ENCODE measurements around the gene ZSCAN10.
A peak's percentile ranks its signal among the peaks of the same experiment; 100 is the strongest.

DNA sequence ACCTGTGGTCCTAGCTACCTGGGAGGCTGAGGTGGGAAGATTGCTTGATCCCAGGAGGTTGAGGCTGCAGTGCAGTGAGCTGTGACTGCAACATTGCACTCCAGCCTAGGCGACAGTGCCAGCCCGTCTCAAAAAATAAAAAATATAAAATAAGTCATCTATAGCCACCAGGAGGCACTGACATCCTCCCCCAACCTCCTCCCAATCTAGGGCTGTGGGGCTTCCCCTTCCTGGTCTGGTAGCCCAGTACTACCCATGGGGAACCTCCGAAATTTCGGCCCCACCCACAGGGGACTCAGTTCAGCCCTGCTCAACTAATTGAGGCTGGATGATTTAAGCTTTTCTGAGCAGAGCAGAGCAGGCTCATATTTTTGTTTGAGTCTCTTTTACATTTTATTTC lies 3.2 kb downstream of the ZSCAN10 start:
- peak in 1 of 2 donors; percentile 37 for TF ChIP-seq CTCF (conservative IDR thresholded peaks at IDR 0.05 in 1 of 2, IDR thresholded peaks at IDR 0.05 in 1 of 2; ENCODE audit: extremely low read depth in 1 of 2, insufficient read depth in 1 of 2, low read depth in 1 of 2, low read length in 2 of 2)
- no peak for TF ChIP-seq EZH2 (IDR thresholded peaks at IDR 0.05; ENCODE audit: borderline replicate concordance, low read length)

All from mammary epithelial cell (primary cell).